ENCODE results near the gene CTU2.
A peak's percentile ranks its signal among the peaks of the same experiment; 100 is the strongest.

Gene CTU2

GRCh38 chr16:88736088-88736487 lies 29.8 kb downstream of the CTU2 start:
- Mint-ChIP-seq H3K4me3 (no peak overlapping the region), H3K27me3 (no peaks in the 10 kb centered on the region), H3K4me1 (peaks cover 15% of the 10 kb centered on the region), H3K9me3 (no peaks in the 10 kb centered on the region), H3K27ac (no peak overlapping the region)
- DNase-seq: no peak
- no peak for ATAC-seq

GRCh38 chr16:88736496-88736895 lies 30.2 kb downstream of the CTU2 start:
- Mint-ChIP-seq H3K27ac (no peak overlapping the region), H3K4me1 (peaks cover 10% of the 10 kb centered on the region), H3K9me3 (no peaks in the 10 kb centered on the region), H3K27me3 (no peaks in the 10 kb centered on the region), H3K4me3 (no peak overlapping the region)
- DNase-seq (no peak), ATAC-seq (no peak)

- Mint-ChIP-seq H3K9me3 (no peaks in the 10 kb centered on the region), H3K4me1 (peaks cover 9% of the 10 kb centered on the region), H3K27ac (peak overlapping the region in 1 of 2 donors; percentile 74), H3K27me3 (no peaks in the 10 kb centered on the region), H3K4me3 (no peak overlapping the region)
- ATAC-seq (peak; percentile 82), DNase-seq (peak; percentile 71 to 75)
Measured at GRCh38 chr16:88737298-88738150, 31.2 kb downstream of the CTU2 start.

GRCh38 chr16:88738151-88739084 lies 32.1 kb downstream of the CTU2 start:
- no peaks in the 10 kb centered on the region for H3K27me3 Mint-ChIP-seq
- H3K4me1 Mint-ChIP-seq: peaks cover 9% of the 10 kb centered on the region
- no peak for DNase-seq
- ATAC-seq: no peak
- H3K9me3 Mint-ChIP-seq: no peaks in the 10 kb centered on the region
- H3K27ac Mint-ChIP-seq: peak overlapping the region in 1 of 2 donors; percentile 4
- H3K4me3 Mint-ChIP-seq: no peak overlapping the region

GRCh38 chr16:88739139-88739976 lies 33.1 kb downstream of the CTU2 start:
- H3K9me3 Mint-ChIP-seq: no peaks in the 10 kb centered on the region
- no peak overlapping the region for H3K4me3 Mint-ChIP-seq
- ATAC-seq: no peak
- no peak overlapping the region for H3K27ac Mint-ChIP-seq
- DNase-seq: no peak
- no peaks in the 10 kb centered on the region for H3K27me3 Mint-ChIP-seq
- H3K4me1 Mint-ChIP-seq: peaks cover 18% of the 10 kb centered on the region

GRCh38 chr16:88739977-88740726 lies 33.8 kb downstream of the CTU2 start:
- no peaks in the 10 kb centered on the region for H3K9me3 Mint-ChIP-seq
- no peak overlapping the region for H3K27ac Mint-ChIP-seq
- no peaks in the 10 kb centered on the region for H3K27me3 Mint-ChIP-seq
- H3K4me1 Mint-ChIP-seq: peaks cover 26% of the 10 kb centered on the region
- ATAC-seq (no peak), DNase-seq (no peak)
- no peak overlapping the region for H3K4me3 Mint-ChIP-seq

GRCh38 chr16:88740727-88741055 lies 34.4 kb downstream of the CTU2 start:
- no peak overlapping the region for H3K27ac Mint-ChIP-seq
- H3K27me3 Mint-ChIP-seq: no peaks in the 10 kb centered on the region
- DNase-seq (no peak), ATAC-seq (no peak)
- H3K9me3 Mint-ChIP-seq: no peaks in the 10 kb centered on the region
- H3K4me1 Mint-ChIP-seq: peaks cover 32% of the 10 kb centered on the region
- H3K4me3 Mint-ChIP-seq: no peak overlapping the region

GRCh38 chr16:88741368-88741767 lies 35.1 kb downstream of the CTU2 start:
- Mint-ChIP-seq H3K4me1 (peaks cover 38% of the 10 kb centered on the region), H3K4me3 (no peak overlapping the region)

GRCh38 chr16:88742896-88743605 lies 36.7 kb downstream of the CTU2 start:
- Mint-ChIP-seq H3K4me1 (peaks cover 40% of the 10 kb centered on the region), H3K27me3 (no peaks in the 10 kb centered on the region), H3K4me3 (no peak overlapping the region), H3K27ac (no peak overlapping the region), H3K9me3 (no peaks in the 10 kb centered on the region)
- ATAC-seq (no peak), DNase-seq (no peak)

More at GRCh38 chr16:88741368-88741767, 35.1 kb downstream of the CTU2 start:
- no peak for DNase-seq
- H3K27me3 Mint-ChIP-seq: no peaks in the 10 kb centered on the region
- no peaks in the 10 kb centered on the region for H3K9me3 Mint-ChIP-seq
- H3K27ac Mint-ChIP-seq: peak overlapping the region in 1 of 2 donors; percentile 38
- ATAC-seq: no peak

GRCh38 chr16:88743693-88744576 lies 37.6 kb downstream of the CTU2 start:
- DNase-seq (peak; percentile 54 to 55), ATAC-seq (no peak)
- Mint-ChIP-seq H3K4me1 (peaks cover 38% of the 10 kb centered on the region), H3K27ac (no peak overlapping the region), H3K9me3 (no peaks in the 10 kb centered on the region), H3K4me3 (no peak overlapping the region), H3K27me3 (no peaks in the 10 kb centered on the region)

GRCh38 chr16:88744577-88745521 lies 38.5 kb downstream of the CTU2 start:
- H3K27me3 Mint-ChIP-seq: no peaks in the 10 kb centered on the region
- peak overlapping the region in 1 of 2 donors; percentile 87 for H3K27ac Mint-ChIP-seq
- no peak for DNase-seq
- ATAC-seq: no peak
- H3K9me3 Mint-ChIP-seq: no peaks in the 10 kb centered on the region
- peaks cover 38% of the 10 kb centered on the region for H3K4me1 Mint-ChIP-seq
- H3K4me3 Mint-ChIP-seq: peak overlapping the region; percentile 77 to 85

GRCh38 chr16:88746506-88746905 lies 40.2 kb downstream of the CTU2 start:
- H3K4me1 Mint-ChIP-seq: peaks cover 38% of the 10 kb centered on the region
- ATAC-seq (no peak), DNase-seq (no peak)
- H3K27ac Mint-ChIP-seq: no peak overlapping the region
- peak overlapping the region in 1 of 2 donors; percentile 50 for H3K4me3 Mint-ChIP-seq
- no peaks in the 10 kb centered on the region for H3K27me3 Mint-ChIP-seq
- no peaks in the 10 kb centered on the region for H3K9me3 Mint-ChIP-seq

All from stimulated activated naive CD8-positive, alpha-beta T cell treated with anti-CD3 and anti-CD28 coated beads, Interleukin-15, amount 100 ng/mL, for 72 hours (primary cell).